ENCODE data around the gene SLAMF8.

SLAMF8 gene

GRCh38 chr1:159821171-159821867 lies 5.4 kb upstream of the SLAMF8 start:
- DNase-seq: no peak

DNA sequence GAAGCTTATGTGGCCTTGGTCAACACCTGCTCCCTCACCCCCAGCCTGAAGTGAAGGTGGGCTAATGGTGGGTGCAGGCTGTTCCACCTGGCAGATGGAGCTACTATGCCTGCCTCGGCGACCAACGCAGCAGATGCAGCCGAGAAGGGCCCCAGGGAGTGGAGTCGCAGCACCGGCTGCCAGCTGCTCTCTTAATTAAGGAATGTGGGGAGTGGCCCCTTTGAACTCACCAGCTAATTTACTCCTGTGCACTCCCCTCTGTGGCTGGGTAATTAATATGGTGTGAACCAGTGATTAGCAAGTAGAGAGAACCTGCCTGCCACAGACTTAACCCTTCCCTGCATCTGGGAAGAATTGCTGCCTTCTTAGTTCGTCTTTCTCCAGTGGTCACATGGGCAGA lies 3.3 kb upstream of the SLAMF8 start:
- DNase-seq: no peak

GRCh38 chr1:159825564-159825963 lies 1.1 kb upstream of the SLAMF8 start:
- no peak for DNase-seq

DNA sequence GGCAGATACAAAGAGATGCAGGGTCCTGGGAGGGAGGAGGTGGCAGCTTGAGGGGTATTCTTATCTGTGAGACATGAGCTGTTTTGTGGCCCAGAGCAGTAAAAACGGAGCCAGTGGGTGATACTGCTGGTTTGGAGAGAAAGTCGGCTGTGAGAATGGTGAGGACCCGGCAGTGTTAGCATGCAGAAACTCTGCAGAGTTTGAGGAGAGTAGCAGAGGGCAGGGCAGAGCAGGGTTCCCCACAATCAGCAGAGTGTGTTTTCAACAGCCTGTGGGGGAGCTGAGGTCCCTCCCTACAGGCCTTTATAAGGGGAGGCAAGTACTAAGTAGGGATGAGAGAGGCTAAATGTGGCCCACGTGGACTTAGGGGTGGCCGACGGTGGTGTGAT lies 423 bp downstream of the SLAMF8 start:
- no peak for DNase-seq

DNA sequence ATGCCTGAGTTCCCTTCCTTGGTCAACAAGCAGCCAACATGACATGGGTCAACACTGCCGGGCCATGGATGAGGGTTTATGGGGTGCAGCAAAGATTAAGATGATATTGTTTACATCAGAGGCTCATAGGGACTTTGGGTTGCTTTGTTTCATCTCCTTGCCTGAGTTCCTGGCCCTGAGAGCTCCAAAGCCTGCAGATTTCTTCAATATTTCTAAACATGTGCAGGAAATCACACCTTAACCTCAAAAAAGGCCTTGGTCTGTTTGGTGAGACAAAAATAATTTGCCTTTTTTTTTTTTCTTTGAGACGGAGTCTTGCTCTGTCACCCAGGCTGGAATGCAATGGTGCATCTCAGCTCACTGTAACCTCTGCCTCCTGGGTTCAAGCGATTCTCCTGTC lies 876 bp downstream of the SLAMF8 start:
- DNase-seq: no peak

- DNase-seq: no peak
Observed at GRCh38 chr1:159828176-159828575, 1.5 kb downstream of the SLAMF8 start.

- no peak for DNase-seq
Observed at GRCh38 chr1:159828581-159829272, 2.1 kb downstream of the SLAMF8 start.

GRCh38 chr1:159829273-159829634 lies 2.6 kb downstream of the SLAMF8 start:
- DNase-seq: peak; percentile 44

DNA sequence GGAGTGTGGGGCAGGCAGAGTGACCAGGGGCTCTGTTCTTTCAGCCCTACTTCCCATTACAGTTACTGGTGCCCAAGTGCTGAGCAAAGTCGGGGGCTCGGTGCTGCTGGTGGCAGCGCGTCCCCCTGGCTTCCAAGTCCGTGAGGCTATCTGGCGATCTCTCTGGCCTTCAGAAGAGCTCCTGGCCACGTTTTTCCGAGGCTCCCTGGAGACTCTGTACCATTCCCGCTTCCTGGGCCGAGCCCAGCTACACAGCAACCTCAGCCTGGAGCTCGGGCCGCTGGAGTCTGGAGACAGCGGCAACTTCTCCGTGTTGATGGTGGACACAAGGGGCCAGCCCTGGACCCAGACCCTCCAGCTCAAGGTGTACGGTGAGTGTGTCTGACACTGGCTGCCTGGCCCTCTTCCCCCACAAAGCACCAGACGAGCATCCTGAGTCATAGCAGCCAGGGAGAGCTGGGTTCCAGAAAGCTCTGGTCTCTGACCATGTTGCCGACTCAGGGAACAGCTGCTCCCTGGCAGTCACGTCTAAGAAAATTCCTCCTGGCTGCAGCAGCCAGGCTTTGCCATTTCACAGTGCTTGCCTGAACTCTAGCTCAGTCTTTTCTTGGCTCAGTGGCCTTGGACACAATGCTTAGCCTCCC lies 3.3 kb downstream of the SLAMF8 start:
- no peak for DNase-seq

- DNase-seq: no peak
Observed at GRCh38 chr1:159830722-159831121, 4.0 kb downstream of the SLAMF8 start.

DNA sequence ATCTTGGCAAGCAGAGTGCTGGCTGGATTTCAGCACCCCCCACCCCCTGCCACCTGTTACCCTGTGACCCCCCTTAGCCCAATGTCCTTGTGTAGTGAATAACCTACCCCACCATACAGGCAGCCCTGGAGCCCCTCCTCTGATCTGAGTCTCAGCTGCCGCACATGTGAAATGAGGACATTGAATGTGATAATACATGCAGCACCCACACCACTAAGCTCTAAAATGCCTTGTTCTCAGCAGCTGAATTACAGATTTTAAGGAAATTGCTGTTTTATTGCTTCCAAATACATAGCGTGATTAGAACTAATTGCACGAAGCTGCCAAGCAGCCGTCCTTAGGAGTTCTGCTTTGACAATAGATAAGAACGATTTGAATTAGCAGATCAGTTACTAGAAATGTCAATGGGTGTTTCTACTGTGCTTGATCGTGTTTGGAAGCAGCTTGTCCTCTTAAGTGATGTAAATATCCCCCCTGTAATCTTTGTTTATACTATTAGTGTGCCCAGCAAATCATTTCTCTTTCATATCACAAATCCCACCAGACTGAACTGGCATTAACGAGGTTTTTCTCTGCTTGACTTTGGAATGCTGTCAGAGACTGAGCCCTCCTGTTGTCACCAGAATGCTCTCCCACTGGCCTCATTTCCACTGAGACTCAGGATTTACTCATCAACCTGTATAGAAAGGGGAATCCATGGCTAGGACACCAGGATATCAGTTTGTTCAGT lies 4.9 kb downstream of the SLAMF8 start:
- no peak for DNase-seq

DNA sequence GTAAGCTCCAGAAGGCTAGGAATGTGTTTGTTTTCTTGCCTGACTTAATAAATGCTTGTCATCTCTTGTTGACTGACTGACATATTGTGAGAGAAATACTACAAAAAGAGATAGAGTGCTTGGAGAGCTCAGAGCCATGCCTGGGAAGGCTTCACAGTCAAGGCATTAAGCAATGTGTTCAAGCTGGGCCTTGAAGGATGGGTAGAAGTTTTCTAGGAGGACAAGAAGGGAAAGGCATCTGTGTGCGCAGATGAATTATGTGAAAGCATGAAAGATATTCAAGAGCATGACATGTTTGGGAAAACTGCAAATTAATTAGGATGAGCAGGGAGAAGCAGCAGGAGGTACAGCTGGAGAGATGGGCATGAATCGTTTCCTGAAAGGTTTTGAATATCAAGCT lies 5.6 kb downstream of the SLAMF8 start:
- DNase-seq: no peak

DNA sequence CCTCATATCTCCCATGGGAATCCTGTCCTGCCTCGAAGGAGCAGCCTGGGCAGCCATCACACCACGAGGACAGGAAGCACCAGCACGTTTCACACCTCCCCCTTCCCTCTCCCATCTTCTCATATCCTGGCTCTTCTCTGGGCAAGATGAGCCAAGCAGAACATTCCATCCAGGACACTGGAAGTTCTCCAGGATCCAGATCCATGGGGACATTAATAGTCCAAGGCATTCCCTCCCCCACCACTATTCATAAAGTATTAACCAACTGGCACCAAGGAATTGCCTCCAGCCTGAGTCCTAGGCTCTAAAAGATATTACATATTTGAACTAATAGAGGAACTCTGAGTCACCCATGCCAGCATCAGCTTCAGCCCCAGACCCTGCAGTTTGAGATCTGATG lies 8.7 kb downstream of the SLAMF8 start:
- no peak for DNase-seq

DNA sequence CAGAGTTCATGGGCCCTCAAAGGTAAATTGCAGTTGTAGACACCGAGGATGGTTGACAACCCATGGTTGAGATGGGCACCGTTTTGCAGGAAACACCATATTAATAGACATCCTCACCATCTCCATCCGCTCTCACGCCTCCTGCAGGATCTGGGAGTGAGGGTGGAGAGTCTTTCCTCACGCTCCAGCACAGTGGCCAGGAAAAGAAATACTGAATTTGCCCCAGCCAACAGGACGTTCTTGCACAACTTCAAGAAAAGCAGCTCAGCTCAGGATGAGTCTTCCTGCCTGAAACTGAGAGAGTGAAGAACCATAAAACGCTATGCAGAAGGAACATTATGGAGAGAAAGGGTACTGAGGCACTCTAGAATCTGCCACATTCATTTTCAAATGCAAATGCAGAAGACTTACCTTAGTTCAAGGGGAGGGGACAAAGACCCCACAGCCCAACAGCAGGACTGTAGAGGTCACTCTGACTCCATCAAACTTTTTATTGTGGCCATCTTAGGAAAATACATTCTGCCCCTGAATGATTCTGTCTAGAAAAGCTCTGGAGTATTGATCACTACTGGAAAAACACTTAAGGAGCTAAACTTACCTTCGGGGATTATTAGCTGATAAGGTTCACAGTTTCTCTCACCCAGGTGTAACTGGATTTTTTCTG lies 9.3 kb downstream of the SLAMF8 start:
- DNase-seq: no peak

- DNase-seq: no peak
Observed at GRCh38 chr1:159838715-159839114, 12.0 kb downstream of the SLAMF8 start.

DNA sequence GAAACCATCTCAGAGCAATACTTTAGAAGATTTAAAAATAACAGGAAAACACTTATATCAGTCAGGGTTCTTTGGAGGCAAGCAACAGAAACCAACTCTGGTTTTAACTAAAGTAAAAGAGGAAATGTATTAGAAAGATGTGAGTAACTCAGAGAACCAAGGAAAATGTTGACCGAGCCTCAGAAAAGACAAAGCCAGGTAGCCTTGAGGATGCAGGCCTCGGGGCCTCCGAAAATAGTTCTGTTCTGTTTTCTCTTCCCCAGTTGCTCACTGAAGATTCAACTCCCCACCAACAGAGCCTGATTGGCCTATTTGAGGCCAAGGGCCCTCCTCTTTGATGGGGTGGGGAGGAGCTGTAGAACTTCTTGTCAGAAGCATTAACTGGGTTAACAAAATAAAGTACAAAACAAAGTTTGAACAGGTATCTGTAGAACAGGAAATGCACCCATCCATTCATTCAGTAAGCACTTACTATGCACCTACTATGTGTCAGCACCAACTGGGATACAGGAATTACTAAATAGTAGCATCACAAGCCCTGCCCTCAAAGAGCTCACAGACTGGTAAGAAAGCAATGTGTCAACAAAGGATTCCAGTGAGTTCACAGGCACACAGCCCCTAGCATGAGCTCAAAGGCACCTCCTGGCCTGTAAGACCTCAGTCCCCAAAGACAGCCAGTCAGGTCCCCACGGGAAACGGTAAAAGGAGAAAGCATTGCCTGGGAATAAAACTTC lies 12.6 kb downstream of the SLAMF8 start:
- DNase-seq: no peak

- no peak for DNase-seq
Observed at GRCh38 chr1:159841749-159842148, 15.1 kb downstream of the SLAMF8 start.

GRCh38 chr1:159843459-159843858 lies 16.8 kb downstream of the SLAMF8 start:
- DNase-seq: no peak

- no peak for DNase-seq
Observed at GRCh38 chr1:159845751-159846629, 19.3 kb downstream of the SLAMF8 start.

GRCh38 chr1:159847231-159847630 lies 20.6 kb downstream of the SLAMF8 start:
- no peak for DNase-seq

- DNase-seq: no peak
Observed at GRCh38 chr1:159848326-159848725, 21.7 kb downstream of the SLAMF8 start.

Data from GDM1 (cell line).